NB4 (cell line): Measurements from ENCODE around the gene AMOTL2.

ENCODE experiments used
- POLR2A ChIP-seq: IDR thresholded peaks from 2 replicates; pipeline ENCODE4 v1.6.1; 2011; ENCODE audit warnings: mild to moderate bottlenecking; ENCODE audit not compliant: insufficient read length; ENCODE audit errors: extremely low read depth
- TF ChIP-seq, protein P1 (sequence below): IDR thresholded peaks from one replicate; pipeline ENCODE4 v1.5.1; 2012; ENCODE audit warnings: low read depth, low read length

GRCh38 chr3:134360046-134360445 lies 14.2 kb downstream of the AMOTL2 start:
- TF ChIP-seq, protein P1, sequence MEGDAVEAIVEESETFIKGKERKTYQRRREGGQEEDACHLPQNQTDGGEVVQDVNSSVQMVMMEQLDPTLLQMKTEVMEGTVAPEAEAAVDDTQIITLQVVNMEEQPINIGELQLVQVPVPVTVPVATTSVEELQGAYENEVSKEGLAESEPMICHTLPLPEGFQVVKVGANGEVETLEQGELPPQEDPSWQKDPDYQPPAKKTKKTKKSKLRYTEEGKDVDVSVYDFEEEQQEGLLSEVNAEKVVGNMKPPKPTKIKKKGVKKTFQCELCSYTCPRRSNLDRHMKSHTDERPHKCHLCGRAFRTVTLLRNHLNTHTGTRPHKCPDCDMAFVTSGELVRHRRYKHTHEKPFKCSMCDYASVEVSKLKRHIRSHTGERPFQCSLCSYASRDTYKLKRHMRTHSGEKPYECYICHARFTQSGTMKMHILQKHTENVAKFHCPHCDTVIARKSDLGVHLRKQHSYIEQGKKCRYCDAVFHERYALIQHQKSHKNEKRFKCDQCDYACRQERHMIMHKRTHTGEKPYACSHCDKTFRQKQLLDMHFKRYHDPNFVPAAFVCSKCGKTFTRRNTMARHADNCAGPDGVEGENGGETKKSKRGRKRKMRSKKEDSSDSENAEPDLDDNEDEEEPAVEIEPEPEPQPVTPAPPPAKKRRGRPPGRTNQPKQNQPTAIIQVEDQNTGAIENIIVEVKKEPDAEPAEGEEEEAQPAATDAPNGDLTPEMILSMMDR: no peak
- no peak for TF ChIP-seq POLR2A
